ENCODE results near the gene MYO1A.

Gene MYO1A

DNA sequence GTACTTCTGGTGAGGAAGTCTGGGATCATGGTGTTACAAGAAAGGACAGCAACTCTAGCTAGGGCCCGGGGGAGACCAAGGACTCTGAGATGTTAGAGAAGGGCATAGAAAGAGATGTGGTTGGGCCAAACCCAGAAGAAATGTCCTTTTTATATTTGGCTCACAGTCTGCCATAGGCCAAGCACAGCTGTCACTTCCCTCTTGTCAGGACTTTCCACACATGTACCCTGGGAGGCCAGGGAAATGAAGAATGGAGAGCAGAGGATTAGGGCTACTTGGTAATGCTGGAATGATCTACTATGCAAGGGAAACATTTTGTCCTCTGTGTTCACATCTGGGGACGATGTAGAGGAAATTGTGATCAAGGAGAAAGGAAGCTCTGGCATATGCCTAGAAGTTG, 9.2 kb downstream of the MYO1A start:
- H3K4me2 ChIP-seq (ENCODE audit: low read depth, low read length), result no peak overlapping the region
- no peak overlapping the region for H3K9ac ChIP-seq (ENCODE audit: low read length)
- H3K4me3 ChIP-seq (ENCODE audit: low read length), result no peak overlapping the region
- no peaks in the 10 kb centered on the region for H3K9me2 ChIP-seq (replicated peaks; ENCODE audit: insufficient read depth, low read length)
- H3K79me2 ChIP-seq (ENCODE audit: low read length), result no peaks in the 10 kb centered on the region
- H4K20me1 ChIP-seq (ENCODE audit: insufficient read depth, low read length), result no peaks in the 10 kb centered on the region
- H3K27me3 ChIP-seq (replicated peaks; ENCODE audit: insufficient read depth, low read length), result no peaks in the 10 kb centered on the region
- H3K36me3 ChIP-seq (replicated peaks; ENCODE audit: insufficient read depth, low read length), result no peaks in the 10 kb centered on the region
- no peak overlapping the region for H2AFZ ChIP-seq (ENCODE audit: low read length)
- no peaks in the 10 kb centered on the region for H3K4me1 ChIP-seq (ENCODE audit: low read length)
- H3K27ac ChIP-seq (ENCODE audit: low read length), result no peak overlapping the region
- TF ChIP-seq EZH2phosphoT487 (IDR thresholded peaks at IDR 0.05; ENCODE audit: low read length), result no peak
- TF ChIP-seq EZH2 (optimal IDR thresholded peaks at IDR 0.05; ENCODE audit: low read depth, low read length), result no peak
- no peak for TF ChIP-seq CTCF (IDR thresholded peaks at IDR 0.05; ENCODE audit: low read length)
- no peaks in the 10 kb centered on the region for H3K9me3 ChIP-seq (replicated peaks; ENCODE audit: insufficient read depth, low read length)
- H3F3A ChIP-seq (ENCODE audit: insufficient read depth, low read length), result no peaks in the 10 kb centered on the region
- no peak for DNase-seq

- no peak for TF ChIP-seq EZH2phosphoT487 (IDR thresholded peaks at IDR 0.05; ENCODE audit: low read length)
- no peak for TF ChIP-seq EZH2 (optimal IDR thresholded peaks at IDR 0.05; ENCODE audit: low read depth, low read length)
- no peak for TF ChIP-seq CTCF (IDR thresholded peaks at IDR 0.05; ENCODE audit: low read length)
- no peaks in the 10 kb centered on the region for H3K79me2 ChIP-seq (ENCODE audit: low read length)
- H3K27me3 ChIP-seq (replicated peaks; ENCODE audit: insufficient read depth, low read length), result no peaks in the 10 kb centered on the region
- H3K4me2 ChIP-seq (ENCODE audit: low read depth, low read length), result no peak overlapping the region
- no peak overlapping the region for H2AFZ ChIP-seq (ENCODE audit: low read length)
- DNase-seq, result no peak
- H4K20me1 ChIP-seq (ENCODE audit: insufficient read depth, low read length), result no peaks in the 10 kb centered on the region
- H3K36me3 ChIP-seq (replicated peaks; ENCODE audit: insufficient read depth, low read length), result no peaks in the 10 kb centered on the region
- H3F3A ChIP-seq (ENCODE audit: insufficient read depth, low read length), result no peaks in the 10 kb centered on the region
- H3K9me2 ChIP-seq (replicated peaks; ENCODE audit: insufficient read depth, low read length), result no peaks in the 10 kb centered on the region
- no peak overlapping the region for H3K9ac ChIP-seq (ENCODE audit: low read length)
- H3K9me3 ChIP-seq (replicated peaks; ENCODE audit: insufficient read depth, low read length), result no peaks in the 10 kb centered on the region
- H3K27ac ChIP-seq (ENCODE audit: low read length), result no peak overlapping the region
- no peak overlapping the region for H3K4me3 ChIP-seq (ENCODE audit: low read length)
- no peaks in the 10 kb centered on the region for H3K4me1 ChIP-seq (ENCODE audit: low read length)
These were observed 9.7 kb downstream of the MYO1A start for GRCh38 chr12:57040211-57040610.

- H3K27ac ChIP-seq (ENCODE audit: low read length), result no peak overlapping the region
- H3K27me3 ChIP-seq (replicated peaks; ENCODE audit: insufficient read depth, low read length), result no peaks in the 10 kb centered on the region
- no peaks in the 10 kb centered on the region for H4K20me1 ChIP-seq (ENCODE audit: insufficient read depth, low read length)
- no peak for DNase-seq
- H3K9me3 ChIP-seq (replicated peaks; ENCODE audit: insufficient read depth, low read length), result no peaks in the 10 kb centered on the region
- H3K9me2 ChIP-seq (replicated peaks; ENCODE audit: insufficient read depth, low read length), result no peaks in the 10 kb centered on the region
- H3F3A ChIP-seq (ENCODE audit: insufficient read depth, low read length), result no peaks in the 10 kb centered on the region
- H2AFZ ChIP-seq (ENCODE audit: low read length), result no peak overlapping the region
- no peak overlapping the region for H3K9ac ChIP-seq (ENCODE audit: low read length)
- H3K4me2 ChIP-seq (ENCODE audit: low read depth, low read length), result no peak overlapping the region
- H3K36me3 ChIP-seq (replicated peaks; ENCODE audit: insufficient read depth, low read length), result no peaks in the 10 kb centered on the region
- H3K4me3 ChIP-seq (ENCODE audit: low read length), result no peak overlapping the region
- H3K4me1 ChIP-seq (ENCODE audit: low read length), result no peaks in the 10 kb centered on the region
- H3K79me2 ChIP-seq (ENCODE audit: low read length), result no peaks in the 10 kb centered on the region
- no peak for TF ChIP-seq EZH2 (optimal IDR thresholded peaks at IDR 0.05; ENCODE audit: low read depth, low read length)
- no peak for TF ChIP-seq CTCF (IDR thresholded peaks at IDR 0.05; ENCODE audit: low read length)
- no peak for TF ChIP-seq EZH2phosphoT487 (IDR thresholded peaks at IDR 0.05; ENCODE audit: low read length)
These were observed 10.7 kb downstream of the MYO1A start for GRCh38 chr12:57039016-57039798.

All from MM.1S (cell line).